Esophagus (tissue), 2 donors: ENCODE measurements around the gene HINT2. TPM values are rescaled to one million over a fixed set of nuclear protein-coding genes. Genes with fewer than 3 reads are reported as not detected.

Source experiments
- H3K27ac ChIP-seq, 2 donors: one replicate each; pipeline ENCODE4 v1.5.1; 2013; ENCODE audit warnings: low read depth in 2 of 2, mild to moderate bottlenecking in 2 of 2, inconsistent platforms in 1 of 2, low read length in 1 of 2, moderate library complexity in 1 of 2
- H3K27me3 ChIP-seq, 2 donors: one replicate each; pipeline ENCODE4 v1.6.1; 2013; ENCODE audit warnings: low read length in 2 of 2, control low read depth in 1 of 2, mild to moderate bottlenecking in 1 of 2; ENCODE audit not compliant: insufficient read depth in 2 of 2, control insufficient read depth in 1 of 2
- H3K36me3 ChIP-seq, 2 donors: one replicate each; pipeline ENCODE4 v1.6.1; 2013; ENCODE audit warnings: low read length in 1 of 2; ENCODE audit not compliant: control insufficient read depth in 2 of 2, insufficient read depth in 2 of 2
- H3K4me1 ChIP-seq, 2 donors: one replicate each; pipeline ENCODE4 v1.6.1; 2013; ENCODE audit warnings: low read length in 1 of 2; ENCODE audit not compliant: control insufficient read depth in 2 of 2, insufficient read depth in 2 of 2
- H3K4me3 ChIP-seq, 2 donors: one replicate each; pipeline ENCODE4 v1.5.1; 2013; ENCODE audit warnings: low read length in 2 of 2, mild to moderate bottlenecking in 2 of 2, low read depth in 1 of 2, moderate library complexity in 1 of 2
- H3K9me3 ChIP-seq, 2 donors: one replicate each; pipeline ENCODE4 v1.6.1; 2013; ENCODE audit warnings: mild to moderate bottlenecking in 2 of 2, low read depth in 1 of 2, low read length in 1 of 2, moderate library complexity in 1 of 2; ENCODE audit not compliant: control insufficient read depth in 2 of 2, insufficient read depth in 1 of 2
- WGBS, 2 donors: extraction: QIAGEN DNeasy Blood & Tissue Kit; methylation state at CpG; one replicate each; pipeline ENCODE4 v1.1.7; 2013; 5-methylcytosine and 5-hydroxymethylcytosine counted together
- polyA plus RNA-seq, 2 donors: library from polyadenylated mRNA; stranded (reverse); fragments of 200-250 nt; gene quantifications; one replicate each; pipeline ENCODE4 v1.2.3, GENCODE V29; 2013
- donor health status: healthy with polysubstance abuse.
- donor health status: Bipolar disorder and iron deficiency.

Gene HINT2
- polyA plus RNA-seq, 2 donors = 43.1 to 45.0 TPM

DNA sequence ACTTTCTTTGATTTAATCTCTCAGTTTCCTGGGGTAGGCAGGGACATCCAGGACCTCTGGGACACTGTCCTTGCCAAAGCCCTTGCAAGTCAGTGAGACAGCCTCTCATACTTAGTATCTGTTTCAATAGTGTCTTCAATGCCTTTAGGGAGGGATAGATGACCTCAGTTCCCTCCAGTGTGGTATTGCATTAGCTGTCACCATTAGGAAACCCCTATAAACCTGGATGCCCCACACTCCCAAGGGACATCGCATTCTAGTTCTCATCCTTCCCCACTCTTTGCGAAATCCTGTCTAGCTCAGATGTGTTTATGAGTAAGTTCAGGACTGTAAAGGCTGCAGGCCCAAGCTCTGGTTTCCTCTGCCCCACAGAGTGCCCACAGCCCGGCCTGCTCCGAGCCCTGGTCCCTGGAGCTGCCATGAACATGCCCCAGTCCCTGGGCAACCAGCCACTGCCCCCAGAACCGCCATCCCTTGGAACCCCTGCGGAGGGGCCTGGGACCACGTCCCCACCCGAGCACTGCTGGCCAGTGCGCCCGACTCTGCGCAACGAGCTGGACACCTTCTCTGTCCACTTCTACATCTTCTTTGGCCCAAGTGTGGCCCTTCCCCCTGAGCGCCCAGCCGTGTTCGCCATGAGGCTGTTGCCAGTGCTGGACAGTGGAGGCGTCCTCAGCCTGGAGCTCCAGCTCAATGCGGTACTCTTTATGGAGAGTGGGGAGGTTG lies 27.3 kb upstream of the HINT2 start:
- WGBS, 2 donors = 93% methylated on average over 17 of the region's 17 CpGs
- Histone ChIP-seq H3K9me3 (no peaks in the 10 kb centered on the region), H3K4me3 (no peak overlapping the region), H3K27ac (no peak overlapping the region), H3K36me3 (peaks cover 2% of the 10 kb centered on the region in 2 donors), H3K4me1 (peaks cover 3 to 16% of the 10 kb centered on the region in 2 donors), H3K27me3 (no peaks in the 10 kb centered on the region)

GRCh38 chr9:35841645-35841900 lies 26.7 kb upstream of the HINT2 start:
- peaks cover 3 to 13% of the 10 kb centered on the region in 2 donors for H3K4me1 ChIP-seq
- H3K9me3 ChIP-seq = no peaks in the 10 kb centered on the region
- no peak overlapping the region for H3K4me3 ChIP-seq
- no peaks in the 10 kb centered on the region for H3K36me3 ChIP-seq
- H3K27me3 ChIP-seq = no peaks in the 10 kb centered on the region
- 82% methylated on average over 5 of the region's 5 CpGs for WGBS, 2 donors
- H3K27ac ChIP-seq = no peak overlapping the region

GRCh38 chr9:35840881-35841644 lies 26.2 kb upstream of the HINT2 start:
- H3K4me1 ChIP-seq = peaks cover 3 to 8% of the 10 kb centered on the region in 2 donors
- H3K9me3 ChIP-seq = no peaks in the 10 kb centered on the region
- 89 to 95% methylated on average over 15 of the region's 15 CpGs for WGBS, 2 donors
- H3K27me3 ChIP-seq = no peaks in the 10 kb centered on the region
- no peak overlapping the region for H3K4me3 ChIP-seq
- H3K27ac ChIP-seq = no peak overlapping the region
- no peaks in the 10 kb centered on the region for H3K36me3 ChIP-seq

GRCh38 chr9:35839926-35840325 lies 25.1 kb upstream of the HINT2 start:
- no peaks in the 10 kb centered on the region for H3K36me3 ChIP-seq
- 87 to 88% methylated on average over 5 of the region's 5 CpGs for WGBS, 2 donors
- no peak overlapping the region for H3K4me3 ChIP-seq
- H3K27ac ChIP-seq = no peak overlapping the region
- no peaks in the 10 kb centered on the region for H3K9me3 ChIP-seq
- no peaks in the 10 kb centered on the region for H3K27me3 ChIP-seq
- H3K4me1 ChIP-seq = peaks cover 3 to 5% of the 10 kb centered on the region in 2 donors

- Histone ChIP-seq H3K27me3 (no peaks in the 10 kb centered on the region), H3K4me1 (peaks cover 0 to 3% of the 10 kb centered on the region in 2 donors), H3K9me3 (no peaks in the 10 kb centered on the region), H3K4me3 (no peak overlapping the region), H3K27ac (no peak overlapping the region), H3K36me3 (no peaks in the 10 kb centered on the region)
- WGBS, 2 donors = 86 to 94% methylated on average over 5 of the region's 5 CpGs
Measured at GRCh38 chr9:35836595-35836994, 21.8 kb upstream of the HINT2 start.

DNA sequence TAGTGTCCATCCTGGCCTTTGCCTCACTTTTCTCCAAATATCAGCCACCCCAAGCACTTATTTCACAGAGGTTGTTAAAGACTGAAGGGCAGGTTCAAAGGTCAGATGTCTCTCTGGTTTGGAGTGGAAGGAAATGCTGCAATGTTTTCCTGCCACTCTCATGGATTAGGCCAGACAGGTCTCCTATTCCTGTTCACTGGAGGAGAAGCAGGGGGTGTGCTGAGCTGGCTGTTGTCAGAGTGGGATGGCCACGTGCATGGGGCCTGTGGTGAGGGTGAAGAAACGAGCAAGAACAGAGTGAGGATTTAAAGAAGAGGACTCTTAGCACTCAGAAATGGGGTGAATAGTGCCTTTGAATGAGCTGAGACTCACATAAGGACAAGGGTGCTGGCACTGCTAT lies 20.9 kb upstream of the HINT2 start:
- Histone ChIP-seq H3K36me3 (no peaks in the 10 kb centered on the region), H3K9me3 (no peaks in the 10 kb centered on the region), H3K4me1 (peaks cover 0 to 3% of the 10 kb centered on the region in 2 donors), H3K27me3 (no peaks in the 10 kb centered on the region), H3K4me3 (no peak overlapping the region), H3K27ac (no peak overlapping the region)
- 72 to 88% methylated on average over 2 of the region's 2 CpGs for WGBS, 2 donors

DNA sequence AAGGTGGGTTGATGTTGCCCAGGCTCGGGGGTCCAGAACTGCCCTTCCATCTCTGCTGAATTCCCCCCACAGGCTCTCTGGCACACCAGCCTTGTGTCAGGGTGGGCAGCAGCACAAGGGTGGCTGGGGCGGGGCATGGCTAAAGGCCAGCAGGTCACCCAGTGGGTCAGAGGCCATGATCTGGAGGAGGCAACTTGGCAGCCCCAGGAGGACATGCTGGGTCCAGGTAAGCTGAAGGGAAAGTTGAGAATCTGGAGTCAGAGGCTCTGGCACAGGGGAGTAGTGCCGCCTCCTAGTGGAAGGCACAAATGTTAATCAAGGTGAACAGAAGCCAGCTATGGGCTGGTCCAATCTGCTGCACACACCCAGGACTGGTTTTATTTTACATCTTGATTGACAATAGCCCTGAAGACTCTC lies 20.4 kb upstream of the HINT2 start:
- no peaks in the 10 kb centered on the region for H3K27me3 ChIP-seq
- H3K36me3 ChIP-seq = no peaks in the 10 kb centered on the region
- WGBS, 2 donors = 83 to 91% methylated on average over 3 of the region's 3 CpGs
- no peak overlapping the region for H3K4me3 ChIP-seq
- no peaks in the 10 kb centered on the region for H3K9me3 ChIP-seq
- peaks cover 0 to 3% of the 10 kb centered on the region in 2 donors for H3K4me1 ChIP-seq
- no peak overlapping the region for H3K27ac ChIP-seq

- Histone ChIP-seq H3K4me3 (no peak overlapping the region), H3K36me3 (no peaks in the 10 kb centered on the region), H3K27me3 (no peaks in the 10 kb centered on the region), H3K27ac (no peak overlapping the region), H3K4me1 (peaks cover 2 to 6% of the 10 kb centered on the region in 2 donors), H3K9me3 (no peaks in the 10 kb centered on the region)
- 79 to 83% methylated on average over 14 of the region's 14 CpGs for WGBS, 2 donors
Measured at GRCh38 chr9:35834260-35835215, 19.7 kb upstream of the HINT2 start.

DNA sequence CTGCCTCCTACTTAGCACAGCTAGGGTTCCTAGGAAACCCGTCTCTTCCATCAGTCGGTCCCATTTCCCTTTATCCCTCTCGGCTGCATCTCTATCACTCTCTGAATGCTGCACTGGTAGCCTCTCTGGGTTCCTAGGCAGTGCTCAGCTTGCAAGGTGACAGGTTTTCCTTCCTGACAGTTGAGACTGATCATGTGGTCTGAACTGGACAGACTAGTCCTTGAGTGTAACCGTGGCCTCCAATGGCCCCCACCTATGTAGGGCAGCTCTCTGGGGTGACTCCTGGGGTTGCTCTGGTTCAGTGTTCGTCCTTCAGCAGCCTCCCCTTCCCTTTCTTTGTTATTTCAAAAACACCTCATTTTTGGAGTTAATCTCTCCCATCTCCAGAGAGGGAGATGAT lies 18.0 kb upstream of the HINT2 start:
- H3K4me1 ChIP-seq = peaks cover 8 to 9% of the 10 kb centered on the region in 2 donors

More for the DNA sequence above, 18.0 kb upstream of the HINT2 start:
- no peaks in the 10 kb centered on the region for H3K27me3 ChIP-seq
- no peak overlapping the region for H3K4me3 ChIP-seq
- H3K36me3 ChIP-seq = no peaks in the 10 kb centered on the region
- peak overlapping the region in 1 of 2 donors; percentile 40 for H3K27ac ChIP-seq
- WGBS, 2 donors = 61 to 76% methylated on average over 5 of the region's 5 CpGs
- H3K9me3 ChIP-seq = no peaks in the 10 kb centered on the region
